ENCODE measurements around the gene PIGC. TPM values are rescaled to one million over a fixed set of nuclear protein-coding genes. Genes with fewer than 3 reads are reported as not detected.

PIGC gene
- total and polyA plus RNA-seq, 10 of the 15 experiments (the other 5 are each of a cell fraction or from before 2014, with no cell fraction given), result 11.0 to 37.3 (median 19.6) TPM

DNA sequence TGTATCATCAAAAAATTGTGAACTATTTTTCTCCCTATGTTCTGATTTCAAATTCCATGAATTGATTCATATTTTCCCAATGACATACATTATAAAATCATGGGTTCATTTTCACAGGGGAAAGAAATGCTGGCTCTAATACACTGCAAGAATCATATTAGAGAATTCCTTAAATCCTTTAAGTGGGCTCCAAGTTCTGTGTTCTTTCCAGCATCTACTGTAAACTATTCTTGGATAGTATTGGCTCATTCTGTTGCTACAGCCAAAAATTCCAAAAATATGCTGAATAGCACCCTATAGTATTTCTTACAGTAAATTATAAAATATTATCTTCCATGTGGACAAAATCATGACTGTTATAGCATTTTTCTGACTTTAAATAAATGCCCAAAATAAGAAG, 42.4 kb downstream of the PIGC start:
- ChIA-PET POLR2A (no interaction called here), RAD21 (ENCODE audit: unreplicated experiment) (interaction anchor here (0.8 to 15.1 kb wide), 6 partner anchors 45 to 398 kb away, joined by 3 to 394 read pairs (median 68); no protein-coding TSS in a partner anchor), CTCF (interaction anchor here (0.9 to 9.8 kb wide), 6 partner anchors 11 to 399 kb away, joined by 3 to 71 read pairs (median 17); no protein-coding TSS in a partner anchor), SMC1A (ENCODE audit: uncharacterized antibody, unreplicated experiment) (interaction anchor here (1.2 to 16.5 kb wide), 7 partner anchors 15 to 398 kb away, joined by 3 to 413 read pairs (median 49); no protein-coding TSS in a partner anchor)
- no peak overlapping the region for H3K27ac ChIP-seq (ENCODE audit: control insufficient read depth, insufficient read depth)
- H3K79me2 ChIP-seq (ENCODE audit: control insufficient read depth, insufficient read depth, low read length), result no peaks in the 10 kb centered on the region
- H3K27me3 ChIP-seq (replicated peaks in 1 of 2; ENCODE audit: control insufficient read depth in 2 of 2, insufficient read depth in 2 of 2, low read length in 1 of 2), result no peaks in the 10 kb centered on the region
- no TSS peak for BruUV-seq (replicated peaks)
- H3K9ac ChIP-seq (ENCODE audit: control insufficient read depth, insufficient read depth, low read length), result no peak overlapping the region
- H3K9me3 ChIP-seq (replicated peaks; ENCODE audit: control insufficient read depth, insufficient read depth, low read length), result no peaks in the 10 kb centered on the region
- H4K20me1 ChIP-seq (ENCODE audit: control insufficient read depth, insufficient read depth), result no peaks in the 10 kb centered on the region
- no peaks in the 10 kb centered on the region for H3K36me3 ChIP-seq (ENCODE audit: control insufficient read depth in 2 of 2, insufficient read depth in 2 of 2, low read length in 1 of 2)
- no peak for TF ChIP-seq NFYA (IDR thresholded peaks at IDR 0.05; ENCODE audit: borderline replicate concordance, low read depth, low read length)
- TF ChIP-seq RAD51 (IDR thresholded peaks at IDR 0.05), result no peak
- TF ChIP-seq, protein P1, sequence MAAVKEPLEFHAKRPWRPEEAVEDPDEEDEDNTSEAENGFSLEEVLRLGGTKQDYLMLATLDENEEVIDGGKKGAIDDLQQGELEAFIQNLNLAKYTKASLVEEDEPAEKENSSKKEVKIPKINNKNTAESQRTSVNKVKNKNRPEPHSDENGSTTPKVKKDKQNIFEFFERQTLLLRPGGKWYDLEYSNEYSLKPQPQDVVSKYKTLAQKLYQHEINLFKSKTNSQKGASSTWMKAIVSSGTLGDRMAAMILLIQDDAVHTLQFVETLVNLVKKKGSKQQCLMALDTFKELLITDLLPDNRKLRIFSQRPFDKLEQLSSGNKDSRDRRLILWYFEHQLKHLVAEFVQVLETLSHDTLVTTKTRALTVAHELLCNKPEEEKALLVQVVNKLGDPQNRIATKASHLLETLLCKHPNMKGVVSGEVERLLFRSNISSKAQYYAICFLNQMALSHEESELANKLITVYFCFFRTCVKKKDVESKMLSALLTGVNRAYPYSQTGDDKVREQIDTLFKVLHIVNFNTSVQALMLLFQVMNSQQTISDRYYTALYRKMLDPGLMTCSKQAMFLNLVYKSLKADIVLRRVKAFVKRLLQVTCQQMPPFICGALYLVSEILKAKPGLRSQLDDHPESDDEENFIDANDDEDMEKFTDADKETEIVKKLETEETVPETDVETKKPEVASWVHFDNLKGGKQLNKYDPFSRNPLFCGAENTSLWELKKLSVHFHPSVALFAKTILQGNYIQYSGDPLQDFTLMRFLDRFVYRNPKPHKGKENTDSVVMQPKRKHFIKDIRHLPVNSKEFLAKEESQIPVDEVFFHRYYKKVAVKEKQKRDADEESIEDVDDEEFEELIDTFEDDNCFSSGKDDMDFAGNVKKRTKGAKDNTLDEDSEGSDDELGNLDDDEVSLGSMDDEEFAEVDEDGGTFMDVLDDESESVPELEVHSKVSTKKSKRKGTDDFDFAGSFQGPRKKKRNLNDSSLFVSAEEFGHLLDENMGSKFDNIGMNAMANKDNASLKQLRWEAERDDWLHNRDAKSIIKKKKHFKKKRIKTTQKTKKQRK (IDR thresholded peaks at IDR 0.05; ENCODE audit: low read depth, low read length), result no peak
- no peak for TF ChIP-seq KLF5 (IDR thresholded peaks at IDR 0.05; ENCODE audit: partially characterized antibody)
- TF ChIP-seq MXI1 (IDR thresholded peaks at IDR 0.05; ENCODE audit: low read depth, low read length), result no peak
- no peak for TF ChIP-seq SREBF2 (IDR thresholded peaks at IDR 0.05; ENCODE audit: low read length)
- no peak for TF ChIP-seq EP300 (IDR thresholded peaks at IDR 0.05; ENCODE audit: borderline replicate concordance in 1 of 2, control insufficient read depth in 1 of 2, low read depth in 2 of 2, low read length in 2 of 2)
- no peak for TF ChIP-seq CBX3 (IDR thresholded peaks at IDR 0.05; ENCODE audit: borderline replicate concordance, low read depth)
- TF ChIP-seq SP1 (IDR thresholded peaks at IDR 0.05; ENCODE audit: low read depth, low read length), result no peak
- no peak for TF ChIP-seq EED (IDR thresholded peaks at IDR 0.05; ENCODE audit: low read depth)
- TF ChIP-seq BMI1 (IDR thresholded peaks at IDR 0.05; ENCODE audit: borderline replicate concordance), result no peak
- no peak for TF ChIP-seq POLR2A (IDR thresholded peaks at IDR 0.05; ENCODE audit: low read depth, low read length)
- TF ChIP-seq, protein P2, sequence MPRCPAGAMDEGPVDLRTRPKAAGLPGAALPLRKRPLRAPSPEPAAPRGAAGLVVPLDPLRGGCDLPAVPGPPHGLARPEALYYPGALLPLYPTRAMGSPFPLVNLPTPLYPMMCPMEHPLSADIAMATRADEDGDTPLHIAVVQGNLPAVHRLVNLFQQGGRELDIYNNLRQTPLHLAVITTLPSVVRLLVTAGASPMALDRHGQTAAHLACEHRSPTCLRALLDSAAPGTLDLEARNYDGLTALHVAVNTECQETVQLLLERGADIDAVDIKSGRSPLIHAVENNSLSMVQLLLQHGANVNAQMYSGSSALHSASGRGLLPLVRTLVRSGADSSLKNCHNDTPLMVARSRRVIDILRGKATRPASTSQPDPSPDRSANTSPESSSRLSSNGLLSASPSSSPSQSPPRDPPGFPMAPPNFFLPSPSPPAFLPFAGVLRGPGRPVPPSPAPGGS (IDR thresholded peaks at IDR 0.05; ENCODE audit: borderline replicate concordance, insufficient read depth, low read depth, low read length, poor library complexity, severe bottlenecking), result no peak
- TF ChIP-seq, protein P3, sequence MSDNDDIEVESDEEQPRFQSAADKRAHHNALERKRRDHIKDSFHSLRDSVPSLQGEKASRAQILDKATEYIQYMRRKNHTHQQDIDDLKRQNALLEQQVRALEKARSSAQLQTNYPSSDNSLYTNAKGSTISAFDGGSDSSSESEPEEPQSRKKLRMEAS (IDR thresholded peaks at IDR 0.05; ENCODE audit: low read depth, low read length), result no peak
- no peak for TF ChIP-seq HDAC6 (IDR thresholded peaks at IDR 0.05; ENCODE audit: unreplicated experiment)
- in situ Hi-C loops (cut with MboI) (no loop called here), intact Hi-C loops (cut with micrococcal nuclease; ENCODE audit: unreplicated experiment) (no loop called here)
- H3K4me3 ChIP-seq, result no peak overlapping the region
- H3K4me1 ChIP-seq (ENCODE audit: control insufficient read depth, insufficient read depth, low read length), result peaks cover 35% of the 10 kb centered on the region
- no peak overlapping the region for H3K4me2 ChIP-seq (ENCODE audit: control insufficient read depth, insufficient read depth)
- DNase-seq (ENCODE audit: low read depth, low spot score), result no peak
- no peak for FAIRE-seq
- no peak overlapping the region for H2AFZ ChIP-seq (ENCODE audit: control insufficient read depth, low read depth, low read length)
- ATAC-seq, result no peak

All from GM12878 (cell line).